Measurements from ENCODE around the gene COL26A1. TPM values are rescaled to one million over a fixed set of nuclear protein-coding genes. Genes with fewer than 3 reads are reported as not detected.

COL26A1 gene
- total RNA-seq, 1 donor from 2014 or later = 7.8 TPM

DNA sequence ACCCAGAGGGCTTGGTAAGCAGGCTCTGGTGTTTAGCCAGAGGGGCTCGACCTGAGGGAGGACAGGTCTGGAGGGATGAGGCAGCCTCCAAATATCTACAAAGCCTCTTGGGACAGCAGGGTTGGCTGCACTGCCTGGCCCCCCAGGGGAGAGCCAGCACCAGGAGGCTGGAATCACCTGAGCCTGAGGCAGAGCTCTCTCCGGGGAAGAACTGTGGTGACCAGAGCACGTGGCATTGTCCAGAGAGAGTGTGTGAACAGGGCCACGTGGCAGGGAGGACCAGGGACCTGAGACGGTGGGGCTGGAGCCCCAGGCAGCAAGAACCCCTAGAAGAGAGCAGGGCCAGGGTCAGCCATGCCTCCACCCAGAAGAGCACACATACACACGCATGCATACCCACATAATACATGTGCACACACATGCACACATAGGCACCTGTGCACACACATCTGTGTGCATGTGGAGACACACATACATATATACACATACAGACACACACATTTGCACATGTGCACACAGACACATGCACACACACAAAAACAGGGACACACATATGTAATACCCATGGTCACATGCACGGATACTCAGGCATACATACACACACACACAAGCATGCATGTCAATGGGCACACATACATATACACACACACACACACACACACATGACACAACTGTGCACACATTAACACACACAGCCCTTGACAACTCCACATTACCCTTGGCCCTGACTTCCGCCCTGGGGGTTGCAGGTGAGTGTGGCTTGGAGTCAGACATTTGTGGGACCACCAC, 171.5 kb downstream of the COL26A1 start:
- Histone ChIP-seq H3K9ac (ENCODE audit: low read depth in 1 of 3, low read length in 3 of 3) (no peak overlapping the region), H3K27me3 (ENCODE audit: control insufficient read depth in 3 of 3, insufficient read depth in 3 of 3, low read length in 3 of 3) (peaks cover 0 to 2% (median 0%) of the 10 kb centered on the region in 3 donors), H3K27ac (ENCODE audit: low read depth, low read length) (no peak overlapping the region), H3K4me1 (ENCODE audit: control insufficient read depth in 3 of 3, insufficient read depth in 3 of 3, low read length in 3 of 3) (peaks cover 4 to 13% (median 11%) of the 10 kb centered on the region in 3 donors), H3K9me3 (ENCODE audit: control insufficient read depth in 3 of 3, low read length in 3 of 3) (peaks cover 0 to 2% (median 2%) of the 10 kb centered on the region in 3 donors), H3K4me3 (ENCODE audit: low read length in 3 of 3) (no peak overlapping the region), H3K36me3 (ENCODE audit: control insufficient read depth in 3 of 3, insufficient read depth in 3 of 3, low read length in 3 of 3) (no peaks in the 10 kb centered on the region)

DNA sequence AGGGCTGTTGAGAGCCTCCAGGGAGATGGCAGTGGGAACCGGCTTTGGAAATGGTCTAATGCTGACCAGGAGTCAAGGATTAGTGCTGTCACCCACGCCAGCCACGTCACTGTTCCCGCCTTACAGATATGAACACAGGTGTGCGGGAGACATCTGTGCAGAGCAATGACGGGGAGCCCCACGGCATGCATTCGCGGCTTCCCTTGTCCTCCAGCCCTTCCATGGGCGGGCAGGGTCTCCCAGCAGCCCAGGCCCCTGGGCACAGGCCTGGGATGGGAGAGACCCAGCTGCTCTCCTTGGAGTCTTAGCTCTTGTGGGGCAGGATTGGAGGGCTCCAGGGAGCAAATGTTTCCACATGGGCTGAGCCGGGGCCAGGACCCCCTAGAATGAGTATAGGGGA, 172.2 kb downstream of the COL26A1 start:
- H3K36me3 ChIP-seq (ENCODE audit: control insufficient read depth in 3 of 3, insufficient read depth in 3 of 3, low read length in 3 of 3) = no peaks in the 10 kb centered on the region
- H3K27me3 ChIP-seq (ENCODE audit: control insufficient read depth in 3 of 3, insufficient read depth in 3 of 3, low read length in 3 of 3) = no peaks in the 10 kb centered on the region
- H3K4me1 ChIP-seq (ENCODE audit: control insufficient read depth in 3 of 3, insufficient read depth in 3 of 3, low read length in 3 of 3) = peaks cover 4 to 13% (median 11%) of the 10 kb centered on the region in 3 donors
- peaks cover 0 to 2% (median 2%) of the 10 kb centered on the region in 3 donors for H3K9me3 ChIP-seq (ENCODE audit: control insufficient read depth in 3 of 3, low read length in 3 of 3)
- H3K4me3 ChIP-seq (ENCODE audit: low read length in 3 of 3) = no peak overlapping the region
- H3K27ac ChIP-seq (ENCODE audit: low read depth, low read length) = no peak overlapping the region
- H3K9ac ChIP-seq (ENCODE audit: low read depth in 1 of 3, low read length in 3 of 3) = no peak overlapping the region

DNA sequence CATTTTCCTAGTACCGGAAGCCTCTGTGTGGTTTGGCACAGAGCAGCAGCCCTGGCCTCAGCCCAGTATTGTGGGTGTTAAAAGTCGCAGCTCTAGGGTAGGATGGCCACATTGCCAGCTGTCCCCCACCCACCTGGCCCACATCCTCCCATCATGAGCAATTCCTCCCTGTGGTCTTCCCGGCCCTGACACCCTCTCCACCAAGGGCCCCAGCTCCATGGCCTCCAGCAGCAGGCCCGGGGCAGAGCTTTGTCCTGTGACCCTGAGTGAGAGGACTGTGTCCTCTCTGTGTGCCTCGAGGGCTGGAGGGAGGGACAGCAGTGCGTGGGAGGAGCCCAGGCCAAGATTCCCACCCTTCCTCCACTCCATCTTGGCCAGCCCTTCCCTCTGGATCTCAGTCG, 172.7 kb downstream of the COL26A1 start:
- Histone ChIP-seq H3K4me1 (ENCODE audit: control insufficient read depth in 3 of 3, insufficient read depth in 3 of 3, low read length in 3 of 3) (peaks cover 4 to 13% (median 11%) of the 10 kb centered on the region in 3 donors), H3K9me3 (ENCODE audit: control insufficient read depth in 3 of 3, low read length in 3 of 3) (peaks cover 0 to 2% (median 2%) of the 10 kb centered on the region in 3 donors), H3K27me3 (ENCODE audit: control insufficient read depth in 3 of 3, insufficient read depth in 3 of 3, low read length in 3 of 3) (no peaks in the 10 kb centered on the region), H3K27ac (ENCODE audit: low read depth, low read length) (no peak overlapping the region), H3K36me3 (ENCODE audit: control insufficient read depth in 3 of 3, insufficient read depth in 3 of 3, low read length in 3 of 3) (no peaks in the 10 kb centered on the region), H3K9ac (ENCODE audit: low read depth in 1 of 3, low read length in 3 of 3) (no peak overlapping the region), H3K4me3 (ENCODE audit: low read length in 3 of 3) (no peak overlapping the region)

DNA sequence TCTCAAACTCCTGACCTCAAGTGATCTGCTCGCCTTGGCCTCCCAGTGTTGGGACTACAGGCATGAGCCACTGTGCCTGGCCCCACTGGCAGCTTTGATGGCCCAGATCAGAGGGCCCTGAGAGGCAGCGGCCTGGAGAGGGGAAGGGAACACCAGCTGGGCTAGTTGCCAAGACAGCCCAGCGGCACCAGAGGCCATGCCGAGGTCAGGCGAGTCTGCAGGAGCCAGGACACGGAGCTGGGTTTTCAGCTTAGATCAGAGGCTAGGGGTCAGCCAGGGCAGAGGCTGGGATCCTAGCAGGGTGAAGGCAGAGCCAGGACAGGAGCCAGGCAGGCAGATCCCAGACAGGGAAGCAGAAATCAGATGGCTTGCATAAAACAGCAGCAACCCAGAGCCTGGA, 173.6 kb downstream of the COL26A1 start:
- no peak overlapping the region for H3K27ac ChIP-seq (ENCODE audit: low read depth, low read length)
- H3K27me3 ChIP-seq (ENCODE audit: control insufficient read depth in 3 of 3, insufficient read depth in 3 of 3, low read length in 3 of 3) = no peaks in the 10 kb centered on the region
- H3K9me3 ChIP-seq (ENCODE audit: control insufficient read depth in 3 of 3, low read length in 3 of 3) = peaks cover 0 to 2% (median 2%) of the 10 kb centered on the region in 3 donors
- H3K9ac ChIP-seq (ENCODE audit: low read depth in 1 of 3, low read length in 3 of 3) = no peak overlapping the region
- H3K4me3 ChIP-seq (ENCODE audit: low read length in 3 of 3) = no peak overlapping the region
- peaks cover 4 to 13% (median 11%) of the 10 kb centered on the region in 3 donors for H3K4me1 ChIP-seq (ENCODE audit: control insufficient read depth in 3 of 3, insufficient read depth in 3 of 3, low read length in 3 of 3)
- H3K36me3 ChIP-seq (ENCODE audit: control insufficient read depth in 3 of 3, insufficient read depth in 3 of 3, low read length in 3 of 3) = no peaks in the 10 kb centered on the region

DNA sequence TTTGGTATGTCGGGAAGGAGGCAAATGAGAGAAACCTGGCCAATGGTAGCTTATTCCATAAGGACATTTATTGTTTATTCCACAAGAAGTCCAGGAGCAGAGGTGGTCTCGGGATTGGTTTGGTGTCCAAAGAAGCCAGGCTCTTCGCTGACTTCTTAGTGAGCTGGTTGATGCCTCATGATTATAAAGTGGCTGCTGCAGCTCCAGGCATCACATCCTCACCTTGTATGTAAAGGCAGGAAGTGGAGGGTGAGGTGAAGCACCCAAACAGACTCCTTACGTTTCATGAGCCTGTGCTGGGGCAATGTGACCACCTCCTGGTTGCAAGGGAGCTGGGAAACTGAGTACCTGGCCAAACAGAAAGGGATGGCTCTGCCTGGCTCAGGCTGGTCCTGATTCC, 174.0 kb downstream of the COL26A1 start:
- peaks cover 4 to 13% (median 11%) of the 10 kb centered on the region in 3 donors for H3K4me1 ChIP-seq (ENCODE audit: control insufficient read depth in 3 of 3, insufficient read depth in 3 of 3, low read length in 3 of 3)
- H3K27ac ChIP-seq (ENCODE audit: low read depth, low read length) = no peak overlapping the region

DNA sequence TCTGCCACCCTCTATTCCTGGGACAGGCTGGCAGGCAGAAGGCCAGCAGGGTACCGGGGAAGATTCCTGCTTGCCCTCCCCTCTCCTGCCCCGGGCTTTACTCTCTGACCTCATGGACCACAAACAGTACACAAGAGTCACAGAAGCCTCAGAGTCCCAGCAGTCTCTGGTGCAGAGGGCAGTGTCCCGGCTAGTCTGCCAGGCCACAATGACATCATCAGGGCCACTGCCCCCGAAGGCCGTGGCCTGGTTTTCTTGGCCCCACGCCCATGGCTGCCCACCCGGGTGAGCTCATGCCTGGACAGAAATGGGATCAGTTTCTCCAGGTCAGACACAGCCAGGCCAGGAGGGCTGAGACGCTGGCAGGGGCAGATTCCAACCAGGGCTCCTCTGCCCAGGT, 174.5 kb downstream of the COL26A1 start:
- Histone ChIP-seq H3K9me3 (ENCODE audit: control insufficient read depth in 3 of 3, low read length in 3 of 3) (peaks cover 0 to 2% (median 2%) of the 10 kb centered on the region in 3 donors), H3K4me3 (ENCODE audit: low read length in 3 of 3) (no peak overlapping the region), H3K9ac (ENCODE audit: low read depth in 1 of 3, low read length in 3 of 3) (no peak overlapping the region), H3K27me3 (ENCODE audit: control insufficient read depth in 3 of 3, insufficient read depth in 3 of 3, low read length in 3 of 3) (no peaks in the 10 kb centered on the region), H3K36me3 (ENCODE audit: control insufficient read depth in 3 of 3, insufficient read depth in 3 of 3, low read length in 3 of 3) (no peaks in the 10 kb centered on the region), H3K4me1 (ENCODE audit: control insufficient read depth in 3 of 3, insufficient read depth in 3 of 3, low read length in 3 of 3) (peaks cover 4 to 13% (median 11%) of the 10 kb centered on the region in 3 donors), H3K27ac (ENCODE audit: low read depth, low read length) (no peak overlapping the region)

More for the DNA sequence above, 174.0 kb downstream of the COL26A1 start:
- peaks cover 0 to 2% (median 2%) of the 10 kb centered on the region in 3 donors for H3K9me3 ChIP-seq (ENCODE audit: control insufficient read depth in 3 of 3, low read length in 3 of 3)
- H3K9ac ChIP-seq (ENCODE audit: low read depth in 1 of 3, low read length in 3 of 3) = no peak overlapping the region
- H3K36me3 ChIP-seq (ENCODE audit: control insufficient read depth in 3 of 3, insufficient read depth in 3 of 3, low read length in 3 of 3) = no peaks in the 10 kb centered on the region
- no peaks in the 10 kb centered on the region for H3K27me3 ChIP-seq (ENCODE audit: control insufficient read depth in 3 of 3, insufficient read depth in 3 of 3, low read length in 3 of 3)
- no peak overlapping the region for H3K4me3 ChIP-seq (ENCODE audit: low read length in 3 of 3)

DNA sequence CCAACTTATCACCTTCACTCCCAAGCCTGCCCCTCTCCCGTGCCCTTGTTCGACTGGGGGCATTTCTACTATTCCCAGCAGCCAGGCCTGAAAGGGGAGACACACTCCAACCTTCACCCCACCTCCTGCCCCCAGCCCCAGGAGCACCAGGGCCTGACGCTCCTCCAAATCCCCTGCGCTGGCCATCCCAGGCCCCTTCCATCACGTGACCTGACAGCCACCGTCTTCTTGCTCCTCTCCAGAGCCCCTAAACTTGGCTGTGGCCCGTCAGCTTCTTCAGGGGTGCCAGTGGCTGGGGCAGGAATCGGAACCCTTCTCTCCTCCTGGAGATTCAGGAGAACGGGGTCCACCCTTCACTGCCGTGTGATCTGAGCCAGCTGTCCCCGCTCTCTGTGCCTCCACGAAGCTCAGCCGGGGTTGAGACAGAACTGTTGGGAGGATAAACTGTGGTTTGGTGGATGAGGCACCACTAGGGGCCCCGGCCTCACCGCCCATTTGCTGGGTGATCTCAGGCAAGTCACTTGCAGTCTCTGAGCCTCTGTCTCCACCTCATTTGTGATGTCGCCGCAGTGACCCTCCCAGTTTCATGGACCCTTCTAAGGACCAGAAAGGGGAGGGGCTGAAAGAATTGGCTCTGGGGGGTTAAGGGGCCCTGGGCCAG, 175.4 kb downstream of the COL26A1 start:
- Histone ChIP-seq H3K27me3 (ENCODE audit: control insufficient read depth in 3 of 3, insufficient read depth in 3 of 3, low read length in 3 of 3) (peaks cover 0 to 3% (median 0%) of the 10 kb centered on the region in 3 donors), H3K27ac (ENCODE audit: low read depth, low read length) (no peak overlapping the region), H3K9ac (ENCODE audit: low read depth in 1 of 3, low read length in 3 of 3) (no peak overlapping the region), H3K4me1 (ENCODE audit: control insufficient read depth in 3 of 3, insufficient read depth in 3 of 3, low read length in 3 of 3) (peaks cover 4 to 16% (median 13%) of the 10 kb centered on the region in 3 donors), H3K36me3 (ENCODE audit: control insufficient read depth in 3 of 3, insufficient read depth in 3 of 3, low read length in 3 of 3) (no peaks in the 10 kb centered on the region), H3K4me3 (ENCODE audit: low read length in 3 of 3) (no peak overlapping the region), H3K9me3 (ENCODE audit: control insufficient read depth in 3 of 3, low read length in 3 of 3) (peaks cover 0 to 2% (median 2%) of the 10 kb centered on the region in 3 donors)

DNA sequence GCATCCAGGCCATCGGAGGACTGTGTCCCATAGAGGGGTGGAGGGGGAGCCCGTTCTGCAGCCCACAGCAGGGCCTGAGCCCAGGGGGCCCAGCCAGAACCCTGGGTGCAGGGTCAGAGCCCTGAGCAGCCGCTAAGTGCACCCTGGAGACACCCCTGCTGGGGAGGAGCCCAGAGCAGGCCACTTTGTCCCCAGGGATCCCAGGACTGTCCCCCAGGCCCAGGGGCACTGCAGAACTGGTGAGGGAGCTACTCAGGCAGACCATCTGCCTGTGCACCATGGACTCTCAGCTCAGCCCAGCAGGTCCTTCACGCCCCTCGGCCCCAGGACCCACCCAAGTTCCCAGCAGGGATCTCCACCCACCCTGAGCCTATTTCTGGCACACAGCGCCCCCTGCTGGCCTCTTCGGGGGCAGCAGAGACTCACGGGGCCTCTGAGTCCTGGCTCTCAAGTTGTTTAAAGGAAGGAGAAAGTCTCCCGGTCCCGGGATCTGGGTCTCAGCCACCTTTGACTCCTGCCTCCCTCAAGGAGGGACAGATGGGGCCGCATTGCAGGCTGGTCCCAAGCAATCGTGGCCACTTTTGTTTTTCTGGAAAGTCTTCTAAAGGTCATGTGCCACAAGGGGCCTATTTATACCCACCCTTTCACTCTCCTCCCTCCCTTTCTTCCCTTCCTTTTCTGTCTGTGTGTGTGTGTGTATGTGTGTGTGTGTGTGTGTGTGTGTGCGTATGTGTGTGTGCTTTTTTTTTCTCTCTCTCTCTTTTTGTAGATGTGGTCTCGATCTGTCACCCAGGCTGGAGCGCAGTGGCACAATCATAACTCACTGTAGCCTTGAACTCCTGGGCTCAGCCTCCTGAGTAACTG, 176.2 kb downstream of the COL26A1 start:
- Histone ChIP-seq H3K36me3 (ENCODE audit: control insufficient read depth in 3 of 3, insufficient read depth in 3 of 3, low read length in 3 of 3) (no peaks in the 10 kb centered on the region), H3K27me3 (ENCODE audit: control insufficient read depth in 3 of 3, insufficient read depth in 3 of 3, low read length in 3 of 3) (peaks cover 0 to 3% (median 0%) of the 10 kb centered on the region in 3 donors), H3K4me3 (ENCODE audit: low read length in 3 of 3) (no peak overlapping the region), H3K4me1 (ENCODE audit: control insufficient read depth in 3 of 3, insufficient read depth in 3 of 3, low read length in 3 of 3) (peaks cover 4 to 16% (median 13%) of the 10 kb centered on the region in 3 donors), H3K9me3 (ENCODE audit: control insufficient read depth in 3 of 3, low read length in 3 of 3) (peaks cover 0 to 2% (median 2%) of the 10 kb centered on the region in 3 donors), H3K27ac (ENCODE audit: low read depth, low read length) (no peak overlapping the region), H3K9ac (ENCODE audit: low read depth in 1 of 3, low read length in 3 of 3) (peak overlapping the region in 1 of 3 donors; percentile 40)

DNA sequence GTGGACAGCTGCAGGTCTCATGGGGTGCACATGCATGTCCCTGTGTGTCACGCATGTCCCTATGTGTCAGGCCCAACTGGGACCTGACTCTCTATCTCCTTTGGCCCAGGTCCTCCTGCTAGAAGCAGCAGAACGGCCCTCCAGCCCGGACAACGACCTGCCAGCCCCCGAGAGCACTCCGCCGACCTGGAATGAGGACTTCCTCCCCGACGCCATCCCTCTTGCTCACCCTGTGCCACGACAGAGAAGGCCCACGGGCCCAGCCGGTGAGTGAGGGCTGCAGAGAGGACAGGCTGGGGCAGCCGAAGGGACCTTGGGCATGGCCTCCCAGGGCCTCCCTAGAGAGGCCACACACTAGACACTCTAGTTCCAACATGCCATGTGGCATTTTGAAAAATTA, 177.1 kb downstream of the COL26A1 start:
- Histone ChIP-seq H3K9me3 (ENCODE audit: control insufficient read depth in 3 of 3, low read length in 3 of 3) (peaks cover 0 to 2% (median 2%) of the 10 kb centered on the region in 3 donors), H3K27ac (ENCODE audit: low read depth, low read length) (no peak overlapping the region), H3K36me3 (ENCODE audit: control insufficient read depth in 3 of 3, insufficient read depth in 3 of 3, low read length in 3 of 3) (no peaks in the 10 kb centered on the region), H3K4me3 (ENCODE audit: low read length in 3 of 3) (no peak overlapping the region), H3K9ac (ENCODE audit: low read depth in 1 of 3, low read length in 3 of 3) (no peak overlapping the region), H3K27me3 (ENCODE audit: control insufficient read depth in 3 of 3, insufficient read depth in 3 of 3, low read length in 3 of 3) (peaks cover 0 to 3% (median 0%) of the 10 kb centered on the region in 3 donors), H3K4me1 (ENCODE audit: control insufficient read depth in 3 of 3, insufficient read depth in 3 of 3, low read length in 3 of 3) (peaks cover 4 to 16% (median 13%) of the 10 kb centered on the region in 3 donors)
